Activated CD4-positive, alpha-beta memory T cell treated with anti-CD3 and anti-CD28 coated beads, Interleukin-2, amount 10 ng/mL, durations not matched to agents 7 days and 5 days (primary cell): Measurements from ENCODE around the gene BARD1. TPM values are rescaled to one million over a fixed set of nuclear protein-coding genes. Genes with fewer than 3 reads are reported as not detected.

Experiments used
- CTCF ChIA-PET: fragments of 350-600 bp; sonication (Branson Sonifier 250); formaldehyde crosslinking; loops from one replicate; lab custom pipeline; 2021; ENCODE audit warnings: antibody characterized with exemption, inconsistent platforms; lab: Charles Lee
- POLR2A ChIA-PET: fragments of 350-600 bp; sonication (Branson Sonifier 250); formaldehyde crosslinking; loops from one replicate; lab custom pipeline; 2021; ENCODE audit warnings: antibody characterized with exemption; lab: Charles Lee
- DNase-seq: peaks from one replicate; pipeline ENCODE4 v3.0.0-alpha.2; 2020
- H3K27ac Mint-ChIP-seq: one replicate; pipeline ENCODE4 v1.8.0; 2021; ENCODE audit warnings: mild to moderate bottlenecking, mixed read lengths
- H3K27me3 Mint-ChIP-seq: one replicate; pipeline ENCODE4 v1.8.0; 2021; ENCODE audit warnings: mixed read lengths
- H3K36me3 Mint-ChIP-seq: one replicate; pipeline ENCODE4 v1.8.0; 2021; ENCODE audit warnings: low read depth, mixed read lengths
- H3K4me1 Mint-ChIP-seq: one replicate; pipeline ENCODE4 v1.8.0; 2021; ENCODE audit warnings: mixed read lengths
- H3K4me3 Mint-ChIP-seq: one replicate; pipeline ENCODE4 v1.8.0; 2021; ENCODE audit warnings: mild to moderate bottlenecking, mixed read lengths
- H3K9me3 Mint-ChIP-seq: one replicate; pipeline ENCODE4 v1.8.0; 2021; ENCODE audit warnings: mixed read lengths
- total RNA-seq, 2 experiments: library from RNA; stranded (reverse); gene quantifications; one replicate each; pipeline ENCODE4 v1.2.3, GENCODE V29; 2021

The BARD1 gene
- 10 to 100 TPM; 43.7 to 47.4 TPM for total RNA-seq

DNA sequence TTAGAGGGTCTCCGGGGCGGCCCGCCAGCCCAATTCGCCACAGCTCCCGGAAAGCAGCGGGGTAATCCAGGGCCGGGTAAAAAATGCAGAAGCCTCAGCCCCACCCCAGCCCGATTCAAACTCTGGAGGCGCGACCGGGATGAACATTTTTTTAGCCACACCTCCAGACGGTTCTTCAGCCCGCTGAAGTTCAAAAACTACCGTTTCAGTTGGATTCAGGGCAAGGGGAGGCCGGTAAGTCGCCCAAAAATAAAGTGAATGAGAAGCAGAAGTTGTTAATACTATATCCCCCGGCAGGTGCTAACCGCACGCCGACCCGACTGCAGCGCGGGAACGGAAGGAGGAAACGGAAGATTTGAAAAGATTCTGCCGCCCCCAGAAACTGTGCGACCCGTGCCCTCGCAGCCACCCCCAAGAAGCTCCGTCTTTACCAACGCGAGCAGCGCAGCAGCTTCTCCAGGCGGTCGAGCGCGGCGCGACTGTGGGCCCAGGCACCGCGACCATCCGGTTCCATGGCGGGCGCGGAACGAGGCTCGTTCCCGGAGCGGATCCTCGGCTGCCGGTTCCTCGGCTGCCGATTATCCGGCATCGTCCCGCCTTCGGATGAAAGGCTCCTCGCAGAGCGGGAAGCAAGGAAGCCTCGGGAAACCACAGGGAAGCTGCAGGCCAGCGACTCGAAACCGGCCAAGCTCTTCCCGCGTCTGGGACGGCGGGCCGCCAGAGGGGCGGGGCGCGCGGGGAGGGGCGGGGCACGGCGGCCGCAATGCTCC lies at the start of gene BARD1:
Gene BARD1 (minus strand): TSS at position 703 of the 770 bp plus-strand sequence. CDS start 114 bp downstream, at position 589.
- peak within 1 kb of the TSS; percentile 98 for H3K4me3 Mint-ChIP-seq
- POLR2A ChIA-PET: interaction anchor here (0.7 to 4.2 kb wide), 17 partner anchors 9 to 1525 kb away, joined by 3 to 35 read pairs (median 4); partner anchors contain the start of genes ATIC and SPAG16

DNA sequence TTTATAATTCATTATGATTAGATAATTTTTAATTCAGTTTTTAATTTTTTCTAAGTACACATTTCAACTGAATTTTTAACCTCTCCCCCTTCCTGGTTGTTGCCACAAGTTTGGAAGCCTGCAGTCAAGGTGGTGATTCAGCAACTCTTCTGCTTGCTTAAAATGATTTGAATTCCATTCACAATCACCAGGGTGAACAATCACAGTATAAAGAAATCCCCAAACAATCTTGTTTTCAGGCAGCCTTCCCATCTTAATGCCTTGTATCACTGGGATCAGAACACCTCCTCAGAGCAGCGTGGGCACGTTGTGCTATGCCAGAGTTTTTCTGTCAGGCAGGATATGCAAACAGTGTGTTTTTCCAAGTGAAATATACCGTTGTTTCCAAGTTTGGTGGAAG lies 46.7 kb upstream of the BARD1 start:
- POLR2A ChIA-PET: no interaction called here
- Mint-ChIP-seq H3K4me3 (no peak overlapping the region), H3K27ac (no peak overlapping the region), H3K9me3 (no peaks in the 10 kb centered on the region), H3K36me3 (no peaks in the 10 kb centered on the region), H3K4me1 (no peaks in the 10 kb centered on the region), H3K27me3 (peaks cover 2% of the 10 kb centered on the region)
- no peak for DNase-seq
- CTCF ChIA-PET: no interaction called here

More for the DNA sequence above, at the start of gene BARD1:
- Mint-ChIP-seq H3K27me3 (peaks cover 7% of the 10 kb centered on the region), H3K9me3 (no peaks in the 10 kb centered on the region), H3K36me3 (peaks cover 40% of the 10 kb centered on the region), H3K27ac (peak within 1 kb of the TSS; percentile 93), H3K4me1 (peaks cover 43% of the 10 kb centered on the region)
- CTCF ChIA-PET: interaction anchor here (1.7 kb wide), 1 partner anchor 14 kb away, joined by 5 read pairs; no protein-coding TSS in a partner anchor
- peak; percentile 68 for DNase-seq

DNA sequence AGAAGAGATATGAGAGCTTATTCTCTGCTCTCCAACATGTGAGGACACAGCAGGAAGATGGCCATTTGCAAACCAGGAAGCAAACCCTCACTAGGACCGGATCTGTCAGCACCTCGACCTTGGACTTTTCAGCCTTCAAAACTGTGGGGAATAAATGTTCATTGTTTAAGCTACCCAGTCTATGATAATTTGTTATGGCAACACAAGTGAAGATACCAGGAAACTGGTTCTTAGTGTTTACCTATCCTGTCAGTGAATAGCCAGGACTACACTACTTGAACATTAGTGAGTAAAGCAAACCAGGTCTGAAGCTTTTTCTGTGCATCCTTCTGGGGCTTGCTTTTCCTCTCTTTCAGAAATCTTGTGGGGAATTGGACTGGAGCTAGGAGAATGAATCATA lies 44.4 kb upstream of the BARD1 start:
- Mint-ChIP-seq H3K36me3 (no peaks in the 10 kb centered on the region), H3K27ac (no peak overlapping the region), H3K9me3 (no peaks in the 10 kb centered on the region), H3K4me3 (no peak overlapping the region), H3K27me3 (peaks cover 1% of the 10 kb centered on the region), H3K4me1 (no peaks in the 10 kb centered on the region)
- CTCF ChIA-PET: no interaction called here
- no peak for DNase-seq
- POLR2A ChIA-PET: no interaction called here

DNA sequence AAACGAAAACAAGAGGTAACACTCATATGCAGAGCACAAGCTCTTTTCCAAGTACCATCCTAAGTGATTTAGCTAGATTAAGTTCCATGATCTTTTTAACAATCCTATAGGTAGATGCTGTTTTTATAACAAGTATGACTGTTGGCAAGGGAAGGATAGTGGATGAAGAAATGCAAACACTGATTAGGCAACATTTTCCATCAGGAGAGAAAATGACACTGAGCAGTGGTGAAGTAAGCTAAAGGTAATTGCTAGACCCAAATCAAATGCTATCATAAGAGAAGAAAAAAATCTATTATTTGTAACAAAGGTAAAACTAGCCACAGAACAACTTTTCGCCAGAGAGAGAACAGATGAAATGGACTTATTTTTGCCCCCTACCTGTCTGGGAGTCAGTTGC lies 34.3 kb upstream of the BARD1 start:
- Mint-ChIP-seq H3K4me1 (no peaks in the 10 kb centered on the region), H3K4me3 (no peak overlapping the region), H3K27ac (no peak overlapping the region), H3K36me3 (no peaks in the 10 kb centered on the region), H3K9me3 (no peaks in the 10 kb centered on the region), H3K27me3 (no peaks in the 10 kb centered on the region)
- ChIA-PET POLR2A (no interaction called here), CTCF (no interaction called here)
- DNase-seq: no peak

GRCh38 chr2:214839464-214839863 lies 30.0 kb upstream of the BARD1 start:
- Mint-ChIP-seq H3K36me3 (no peaks in the 10 kb centered on the region), H3K9me3 (no peaks in the 10 kb centered on the region), H3K4me3 (no peak overlapping the region), H3K27ac (no peak overlapping the region), H3K27me3 (no peaks in the 10 kb centered on the region), H3K4me1 (no peaks in the 10 kb centered on the region)
- ChIA-PET POLR2A (no interaction called here), CTCF (no interaction called here)
- DNase-seq: no peak

- Mint-ChIP-seq H3K4me1 (no peaks in the 10 kb centered on the region), H3K27ac (no peak overlapping the region), H3K4me3 (no peak overlapping the region), H3K9me3 (no peaks in the 10 kb centered on the region), H3K36me3 (no peaks in the 10 kb centered on the region), H3K27me3 (no peaks in the 10 kb centered on the region)
- CTCF ChIA-PET: no interaction called here
- POLR2A ChIA-PET: no interaction called here
- no peak for DNase-seq
These were observed 28.0 kb upstream of the BARD1 start for GRCh38 chr2:214837466-214837865.

- H3K27me3 Mint-ChIP-seq: no peaks in the 10 kb centered on the region
- no peak overlapping the region for H3K4me3 Mint-ChIP-seq
- H3K9me3 Mint-ChIP-seq: no peaks in the 10 kb centered on the region
- no peaks in the 10 kb centered on the region for H3K4me1 Mint-ChIP-seq
- CTCF ChIA-PET: no interaction called here
- no peaks in the 10 kb centered on the region for H3K36me3 Mint-ChIP-seq
- DNase-seq: no peak
- no peak overlapping the region for H3K27ac Mint-ChIP-seq
- POLR2A ChIA-PET: no interaction called here
These were observed 27.1 kb upstream of the BARD1 start for GRCh38 chr2:214836568-214836967.

DNA sequence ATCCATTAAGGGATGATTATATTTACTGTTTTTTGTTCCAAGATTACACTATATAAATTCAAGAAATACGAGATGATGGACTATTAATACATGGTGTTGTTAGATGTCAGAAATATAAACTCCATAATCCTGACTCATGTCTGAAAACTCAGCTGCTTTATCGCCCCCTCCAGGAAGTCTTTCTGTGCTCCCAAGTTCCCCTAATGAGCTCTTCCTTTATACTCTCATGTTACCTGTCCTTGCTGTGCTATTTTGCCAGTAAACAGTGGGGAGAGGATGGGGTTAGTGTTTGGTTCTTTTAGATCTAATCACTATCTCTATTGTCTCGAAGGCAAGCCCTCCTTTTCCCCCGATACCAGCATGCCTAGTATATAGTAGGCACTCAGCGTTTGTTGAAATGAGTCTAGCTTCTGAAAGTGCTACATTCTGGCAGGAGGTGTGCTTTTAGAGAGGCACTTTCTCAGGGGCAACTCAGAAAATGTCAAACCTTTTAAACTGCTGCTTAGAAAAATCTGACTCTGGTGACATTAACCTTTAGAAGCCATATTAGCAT lies 21.4 kb upstream of the BARD1 start:
- H3K4me3 Mint-ChIP-seq: no peak overlapping the region
- H3K27ac Mint-ChIP-seq: no peak overlapping the region
- no peaks in the 10 kb centered on the region for H3K36me3 Mint-ChIP-seq
- ChIA-PET POLR2A (no interaction called here), CTCF (interaction anchor here (0.6 kb wide), 1 partner anchor 16 kb away, joined by 3 read pairs; no protein-coding TSS in a partner anchor)
- no peaks in the 10 kb centered on the region for H3K9me3 Mint-ChIP-seq
- no peaks in the 10 kb centered on the region for H3K4me1 Mint-ChIP-seq
- no peak for DNase-seq
- no peaks in the 10 kb centered on the region for H3K27me3 Mint-ChIP-seq

GRCh38 chr2:214816008-214816533 lies 6.6 kb upstream of the BARD1 start:
- ChIA-PET CTCF (no interaction called here), POLR2A (no interaction called here)
- no peak for DNase-seq
- Mint-ChIP-seq H3K9me3 (no peaks in the 10 kb centered on the region), H3K4me3 (no peak overlapping the region), H3K36me3 (no peaks in the 10 kb centered on the region), H3K27ac (no peak overlapping the region), H3K4me1 (peaks cover under 1% of the 10 kb centered on the region), H3K27me3 (peaks cover 14% of the 10 kb centered on the region)

- H3K9me3 Mint-ChIP-seq: no peaks in the 10 kb centered on the region
- POLR2A ChIA-PET: interaction anchor here (4.2 kb wide), 1 partner anchor 502 kb away, joined by 35 read pairs; the partner anchor contains the start of gene ATIC
- peaks cover 26% of the 10 kb centered on the region for H3K36me3 Mint-ChIP-seq
- peaks cover 32% of the 10 kb centered on the region for H3K4me1 Mint-ChIP-seq
- H3K27ac Mint-ChIP-seq: peak overlapping the region; percentile 16
- no peak for DNase-seq
- H3K4me3 Mint-ChIP-seq: peak overlapping the region; percentile 98
- peaks cover 9% of the 10 kb centered on the region for H3K27me3 Mint-ChIP-seq
- CTCF ChIA-PET: no interaction called here
These were observed 1.2 kb upstream of the BARD1 start for GRCh38 chr2:214810671-214811070.

- ChIA-PET POLR2A (interaction anchor here (0.8 to 4.2 kb wide), 9 partner anchors 8 to 502 kb away, joined by 3 to 35 read pairs (median 4); partner anchors contain the start of gene ATIC), CTCF (interaction anchor here (1.7 kb wide), 1 partner anchor 15 kb away, joined by 5 read pairs; no protein-coding TSS in a partner anchor)
- Mint-ChIP-seq H3K27ac (peak overlapping the region; percentile 93), H3K36me3 (peaks cover 33% of the 10 kb centered on the region), H3K4me1 (peaks cover 38% of the 10 kb centered on the region), H3K27me3 (peaks cover 9% of the 10 kb centered on the region), H3K4me3 (peak overlapping the region; percentile 98), H3K9me3 (no peaks in the 10 kb centered on the region)
- peak; percentile 100 for DNase-seq
These were observed 475 bp upstream of the BARD1 start for GRCh38 chr2:214809751-214810564.

- no peaks in the 10 kb centered on the region for H3K9me3 Mint-ChIP-seq
- ChIA-PET CTCF (interaction anchor here (1.1 kb wide), 1 partner anchor 14 kb away, joined by 3 read pairs; no protein-coding TSS in a partner anchor), POLR2A (interaction anchor here (0.9 to 4.2 kb wide), 8 partner anchors 8 to 505 kb away, joined by 3 to 35 read pairs (median 10); partner anchors contain the start of gene ATIC)
- H3K27me3 Mint-ChIP-seq: no peaks in the 10 kb centered on the region
- peak overlapping the region; percentile 93 for H3K27ac Mint-ChIP-seq
- peaks cover 49% of the 10 kb centered on the region for H3K36me3 Mint-ChIP-seq
- H3K4me1 Mint-ChIP-seq: peaks cover 53% of the 10 kb centered on the region
- DNase-seq: no peak
- peak overlapping the region; percentile 98 for H3K4me3 Mint-ChIP-seq
These were observed 1.8 kb downstream of the BARD1 start for GRCh38 chr2:214807653-214808052.
